SK-N-SH treated with all-trans-retinoic acid at 6 μM for 48 hours (cell line): ENCODE measurements around the gene ENAH.

ENCODE experiments used
- ATAC-seq: fragments of 200-7000 bp; cut with Tn5 transposase; 3 replicates; pipeline ENCODE4 v1.9.1; 2020; ENCODE audit warnings: mild to moderate bottlenecking, moderate library complexity
- ARNTL ChIP-seq: fragments of 450-650 bp; formaldehyde crosslinking; IDR thresholded peaks from 2 replicates; pipeline ENCODE4 v1.5.0; 2020; ENCODE audit warnings: low read depth, mild to moderate bottlenecking, moderate library complexity, borderline replicate concordance
- BACH2 ChIP-seq: fragments of 250-450 bp; sonication (Bioruptor Pico); IDR thresholded peaks from 2 replicates; pipeline ENCODE4 v1.9.0; 2021; ENCODE audit warnings: mild to moderate bottlenecking, borderline replicate concordance
- CSDC2 ChIP-seq: fragments of 250-450 bp; sonication (Bioruptor Pico); IDR thresholded peaks from 2 replicates; pipeline ENCODE4 v1.5.0; 2020; ENCODE audit warnings: mild to moderate bottlenecking, moderate library complexity
- CSRNP3 ChIP-seq: fragments of 250-450 bp; sonication (Bioruptor Pico); IDR thresholded peaks from 2 replicates; pipeline ENCODE4 v1.5.1; 2021; ENCODE audit warnings: mild to moderate bottlenecking, moderate library complexity
- ESRRG ChIP-seq: fragments of 250-450 bp; sonication (Bioruptor Pico); IDR thresholded peaks from 2 replicates; pipeline ENCODE4 v1.6.1; 2021; ENCODE audit warnings: mild to moderate bottlenecking
- GLIS3 ChIP-seq: fragments of 250-450 bp; sonication (Bioruptor Pico); IDR thresholded peaks from 2 replicates; pipeline ENCODE4 v1.5.0; 2020; ENCODE audit warnings: mild to moderate bottlenecking, moderate library complexity
- ISL1 ChIP-seq: fragments of 250-450 bp; sonication (Bioruptor Pico); IDR thresholded peaks from 2 replicates; pipeline ENCODE4 v2.1.2; 2022; ENCODE audit warnings: mild to moderate bottlenecking, moderate library complexity
- OSR1 ChIP-seq: fragments of 250-450 bp; sonication (Bioruptor Pico); IDR thresholded peaks from 2 replicates; pipeline ENCODE4 v1.8.0; 2022; ENCODE audit warnings: moderate library complexity, mild to moderate bottlenecking, inconsistent platforms
- PATZ1 ChIP-seq: fragments of 250-450 bp; sonication (Bioruptor Pico); IDR thresholded peaks from 2 replicates; pipeline ENCODE4 v1.8.0; 2020; ENCODE audit warnings: mild to moderate bottlenecking, moderate library complexity, borderline replicate concordance
- POU6F1 ChIP-seq: fragments of 250-450 bp; sonication (Bioruptor Pico); IDR thresholded peaks from 2 replicates; pipeline ENCODE4 v1.8.0; 2021; ENCODE audit warnings: low read depth, mild to moderate bottlenecking, moderate library complexity, borderline replicate concordance
- PPARA ChIP-seq: fragments of 250-450 bp; sonication (Bioruptor Pico); IDR thresholded peaks from 2 replicates; pipeline ENCODE4 v1.5.0; 2020; ENCODE audit warnings: mild to moderate bottlenecking, borderline replicate concordance
- RARB ChIP-seq: fragments of 250-450 bp; sonication (Bioruptor Pico); IDR thresholded peaks from 2 replicates; pipeline ENCODE4 v1.8.0; 2021; ENCODE audit warnings: mild to moderate bottlenecking, moderate library complexity
- SNAI2 ChIP-seq: fragments of 250-450 bp; sonication (Bioruptor Pico); IDR thresholded peaks from 2 replicates; pipeline ENCODE4 v1.5.0; 2020; ENCODE audit warnings: mild to moderate bottlenecking, moderate library complexity
- TCF4 ChIP-seq: fragments of 250-450 bp; sonication (Bioruptor Pico); IDR thresholded peaks from 2 replicates; pipeline ENCODE4 v1.8.0; 2021; ENCODE audit warnings: mild to moderate bottlenecking, moderate library complexity, borderline replicate concordance
- TOX ChIP-seq: fragments of 250-450 bp; sonication (Bioruptor Pico); IDR thresholded peaks from 2 replicates; pipeline ENCODE4 v1.8.0; 2021; ENCODE audit warnings: mild to moderate bottlenecking, moderate library complexity, borderline replicate concordance
- TSHZ2 ChIP-seq: fragments of 250-450 bp; sonication (Bioruptor Pico); IDR thresholded peaks from 2 replicates; pipeline ENCODE4 v1.5.0; 2020; ENCODE audit warnings: mild to moderate bottlenecking, moderate library complexity
- ZC3H10 ChIP-seq: fragments of 250-450 bp; sonication (Bioruptor Pico); IDR thresholded peaks from 2 replicates; pipeline ENCODE4 v1.5.1; 2021; ENCODE audit warnings: mild to moderate bottlenecking, moderate library complexity
- ZFP30 ChIP-seq: fragments of 450-650 bp; formaldehyde crosslinking; IDR thresholded peaks from 2 replicates; pipeline ENCODE4 v1.5.0; 2022; ENCODE audit warnings: mild to moderate bottlenecking, moderate library complexity
- ZNF565 ChIP-seq: fragments of 450-650 bp; formaldehyde crosslinking; conservative IDR thresholded peaks from 2 replicates; pipeline ENCODE4 v1.5.0; 2020; ENCODE audit warnings: low read depth, mild to moderate bottlenecking, moderate library complexity
- ZNF70 ChIP-seq: fragments of 450-650 bp; formaldehyde crosslinking; IDR thresholded peaks from 2 replicates; pipeline ENCODE4 v1.5.0; 2020; ENCODE audit warnings: mild to moderate bottlenecking, moderate library complexity
- ZNF8 ChIP-seq: fragments of 450-650 bp; formaldehyde crosslinking; IDR thresholded peaks from 2 replicates; pipeline ENCODE4 v1.5.0; 2020; ENCODE audit warnings: mild to moderate bottlenecking, moderate library complexity

Gene ENAH

GRCh38 chr1:225596736-225597135, 56.2 kb downstream of the ENAH start:
- TF ChIP-seq GLIS3 (CRISPR knock-in tag) (no peak), PATZ1 (no peak), TSHZ2 (CRISPR knock-in tag) (no peak), OSR1 (CRISPR knock-in tag) (no peak), PPARA (CRISPR knock-in tag) (no peak), ZNF8 (CRISPR knock-in tag) (no peak), TOX (CRISPR knock-in tag) (no peak), ESRRG (CRISPR knock-in tag) (no peak)
- ATAC-seq, result no peak; the same call in 2 of the 3 replicates

- TF ChIP-seq ZC3H10 (CRISPR knock-in tag) (no peak), ZFP30 (CRISPR knock-in tag) (no peak), SNAI2 (CRISPR knock-in tag) (no peak), TOX (CRISPR knock-in tag) (no peak)
- no peak for ATAC-seq
These were observed 56.9 kb downstream of the ENAH start for GRCh38 chr1:225595974-225596551.

- TF ChIP-seq PATZ1, result no peak
- no peak for TF ChIP-seq ZC3H10 (CRISPR knock-in tag)
- TF ChIP-seq SNAI2 (CRISPR knock-in tag), result no peak
- TF ChIP-seq POU6F1 (CRISPR knock-in tag), result no peak
- no peak for TF ChIP-seq ZNF565 (CRISPR knock-in tag)
- no peak for TF ChIP-seq RARB (CRISPR knock-in tag)
- TF ChIP-seq CSDC2 (CRISPR knock-in tag), result no peak
- TF ChIP-seq TCF4 (CRISPR knock-in tag), result no peak
- no peak for TF ChIP-seq OSR1 (CRISPR knock-in tag)
- TF ChIP-seq TOX (CRISPR knock-in tag), result no peak
- TF ChIP-seq ESRRG (CRISPR knock-in tag), result no peak
- TF ChIP-seq ZNF70 (CRISPR knock-in tag), result no peak
- no peak for TF ChIP-seq ARNTL
- no peak for TF ChIP-seq CSRNP3
- ATAC-seq, result no peak
These were observed 57.5 kb downstream of the ENAH start for GRCh38 chr1:225595452-225595851.

- no peak for ATAC-seq
- TF ChIP-seq ZNF70 (CRISPR knock-in tag), result no peak
- no peak for TF ChIP-seq SNAI2 (CRISPR knock-in tag)
- no peak for TF ChIP-seq BACH2
- no peak for TF ChIP-seq PPARA (CRISPR knock-in tag)
- TF ChIP-seq POU6F1 (CRISPR knock-in tag), result no peak
- TF ChIP-seq ZFP30 (CRISPR knock-in tag), result no peak
- no peak for TF ChIP-seq ISL1 (CRISPR knock-in tag)
- TF ChIP-seq ESRRG (CRISPR knock-in tag), result no peak
- TF ChIP-seq, all 23 proteins: peak for 0
These were observed 59.5 kb downstream of the ENAH start for GRCh38 chr1:225593414-225593813.
